PC-3 (cell line): ENCODE data around the gene BCAS1. TPM values are rescaled to one million over a fixed set of nuclear protein-coding genes. Genes with fewer than 3 reads are reported as not detected.

ENCODE experiments used
- ATAC-seq: fragments of 200-7000 bp; cut with Tn5 transposase; 2 replicates; pipeline ENCODE4 v1.9.1; 2020; ENCODE audit warnings: mild to moderate bottlenecking, moderate library complexity
- BruUV-seq: library from RNA; stranded (reverse); fragments of 400-500 nt; replicated peaks from 2 replicates; lab custom pipeline; 2021; lab: Mats Ljungman, UMichigan
- CTCF ChIA-PET: fragments of 300-600 bp; sonication (Branson Sonifier 250); formaldehyde crosslinking; loops from one replicate; lab custom pipeline; 2022; ENCODE audit warnings: antibody characterized with exemption; lab: Charles Lee
- POLR2A ChIA-PET: fragments of 300-600 bp; sonication (Branson Sonifier 250); formaldehyde crosslinking; loops from one replicate; lab custom pipeline; 2022; ENCODE audit warnings: antibody characterized with exemption; ENCODE audit not compliant: unreplicated experiment; lab: Charles Lee
- DNase-seq: peaks from one replicate; pipeline ENCODE4 v3.0.0-alpha.2; 2015
- H2AFZ ChIP-seq: fragments of 300-600 bp; sonication (generic); 2 replicates; pipeline ENCODE4 v1.6.0; 2016; ENCODE audit warnings: antibody characterized with exemption, low read length
- H3F3A ChIP-seq: fragments of 300-600 bp; sonication (generic); one replicate; pipeline ENCODE4 v1.6.0; 2017; ENCODE audit warnings: antibody characterized with exemption, low read length, control low read depth, mild to moderate bottlenecking; ENCODE audit not compliant: unreplicated experiment
- H3K27ac ChIP-seq: fragments of 300-600 bp; sonication (generic); 2 replicates; pipeline ENCODE4 v1.5.1; 2016; ENCODE audit warnings: mild to moderate bottlenecking, low read length
- H3K27me3 ChIP-seq: fragments of 300-600 bp; sonication (generic); 2 replicates; pipeline ENCODE4 v1.6.1; 2016; ENCODE audit warnings: low read length, mixed read lengths
- H3K36me3 ChIP-seq: fragments of 300-600 bp; sonication (generic); 2 replicates; pipeline ENCODE4 v1.6.1; 2016; ENCODE audit warnings: low read depth, mixed run types, low read length, mixed read lengths
- H3K4me1 ChIP-seq: fragments of 300-600 bp; sonication (generic); 2 replicates; pipeline ENCODE4 v1.5.1; 2016; ENCODE audit warnings: low read length; ENCODE audit not compliant: insufficient read depth
- H3K4me2 ChIP-seq: fragments of 300-600 bp; sonication (generic); 2 replicates; pipeline ENCODE4 v1.6.0; 2016; ENCODE audit warnings: low read length
- H3K4me3 ChIP-seq: fragments of 300-600 bp; sonication (generic); 2 replicates; pipeline ENCODE4 v1.5.1; 2016; ENCODE audit warnings: mild to moderate bottlenecking, low read length, mixed read lengths
- H3K79me2 ChIP-seq: fragments of 300-600 bp; sonication (generic); 2 replicates; pipeline ENCODE4 v1.6.1; 2017; ENCODE audit warnings: low read length, mixed read lengths
- H3K9ac ChIP-seq: fragments of 300-600 bp; sonication (generic); 2 replicates; pipeline ENCODE4 v1.6.0; 2016; ENCODE audit warnings: mild to moderate bottlenecking, low read length
- H3K9me2 ChIP-seq: fragments of 300-600 bp; sonication (generic); replicated peaks from 2 replicates; pipeline ENCODE4 v1.6.1; 2016; ENCODE audit warnings: mixed run types, low read length, mixed read lengths
- H3K9me3 ChIP-seq: fragments of 300-600 bp; sonication (generic); 2 replicates; pipeline ENCODE4 v1.6.1; 2016; ENCODE audit warnings: low read length, mixed read lengths
- H4K20me1 ChIP-seq: fragments of 300-600 bp; sonication (generic); 2 replicates; pipeline ENCODE4 v1.6.1; 2016; ENCODE audit warnings: low read length, mixed read lengths
- EZH2 ChIP-seq: fragments of 300-600 bp; sonication (generic); IDR thresholded peaks from one replicate; pipeline ENCODE4 v1.6.1; 2017; ENCODE audit warnings: antibody characterized with exemption, mild to moderate bottlenecking, low read length; ENCODE audit not compliant: unreplicated experiment
- EZH2phosphoT487 ChIP-seq: fragments of 300-600 bp; sonication (generic); IDR thresholded peaks from 2 replicates; pipeline ENCODE4 v1.6.1; 2018; ENCODE audit warnings: mild to moderate bottlenecking, antibody characterized with exemption, low read length, borderline replicate concordance
- intact Hi-C: fragments of 100-400 bp; cut with micrococcal nuclease; formaldehyde crosslinking; loops from 2 replicates; pipeline ENCODE4 v1.9.0; 2023
- total RNA-seq: library from RNA; depleted of rRNA; stranded (reverse); fragments of >200 nt; gene quantifications from 2 replicates; pipeline ENCODE4 v1.2.3, GENCODE V29; 2014
- TF ChIP-seq, protein P1 (sequence below): fragments of 300-600 bp; sonication (generic); conservative IDR thresholded peaks from 2 replicates; pipeline ENCODE4 v1.5.1; 2017; ENCODE audit warnings: antibody characterized with exemption, low read depth, mild to moderate bottlenecking, low read length

Gene BCAS1
- total RNA-seq, 1 experiment from 2014 or later, result 0.18 TPM

DNA sequence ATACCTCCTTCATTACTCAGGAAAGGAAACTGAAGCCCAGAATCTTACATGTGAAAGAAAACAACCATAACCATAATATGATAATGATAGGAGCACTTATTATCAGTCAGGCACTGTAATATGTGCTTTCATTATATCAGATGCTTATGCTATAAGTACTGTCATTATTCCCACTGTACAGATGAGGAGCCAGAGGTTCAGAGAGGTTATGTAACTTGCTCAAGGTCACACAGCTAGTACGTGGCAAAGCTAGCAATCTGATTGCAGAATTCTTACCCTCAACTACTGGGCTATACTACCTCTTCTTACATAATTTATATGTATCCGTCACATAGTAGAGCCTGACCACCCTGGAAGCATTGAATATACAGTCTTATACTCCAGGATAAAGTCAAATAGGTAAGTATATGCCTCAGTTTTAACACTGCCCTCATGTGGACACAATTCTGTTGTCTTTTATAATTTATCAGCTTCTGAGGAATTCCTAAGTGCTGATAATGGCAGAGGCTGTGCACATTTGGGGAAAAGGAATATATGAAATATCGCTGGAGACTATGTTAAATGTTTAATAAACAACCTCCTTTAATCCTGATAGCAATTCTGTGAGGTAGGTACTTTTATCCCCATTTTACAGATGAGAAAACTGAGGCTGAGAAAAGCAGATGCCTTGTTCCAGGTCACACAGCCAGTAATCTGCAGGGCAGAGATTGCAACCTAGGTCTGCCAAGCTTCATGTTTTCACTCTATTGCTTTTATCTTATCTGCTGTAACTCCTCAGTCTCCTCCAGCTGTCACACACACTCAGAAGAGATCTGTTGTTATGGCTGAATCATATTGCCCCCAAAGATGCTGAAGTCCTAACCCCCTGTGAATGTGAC lies 13.4 kb downstream of the BCAS1 start:
- POLR2A ChIA-PET, result no interaction called here

DNA sequence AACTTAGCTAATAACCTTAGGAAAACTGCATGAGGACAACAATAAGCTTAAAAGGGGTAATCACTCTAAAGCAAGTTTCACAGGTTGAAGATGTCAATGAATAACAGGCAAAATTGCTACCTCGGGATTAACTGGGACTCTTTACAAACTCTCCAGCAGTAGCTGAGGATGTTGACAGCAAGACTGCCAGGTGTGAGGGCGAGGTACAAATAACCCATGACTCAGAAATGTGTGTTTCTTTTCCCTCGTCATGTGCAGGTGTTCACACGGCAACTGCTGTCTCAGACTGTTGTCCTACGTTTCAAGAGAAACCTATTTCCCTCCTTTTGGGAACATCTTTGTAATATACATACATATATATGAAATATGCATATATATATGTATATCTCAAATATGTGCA lies 15.9 kb downstream of the BCAS1 start:
- no peaks in the 10 kb centered on the region for H3F3A ChIP-seq
- H3K4me2 ChIP-seq, result no peak overlapping the region
- H3K27me3 ChIP-seq, result peaks cover 16% of the 10 kb centered on the region; the same call in 1 of the 2 replicates
- DNase-seq (no peak), ATAC-seq (no peak)
- H3K4me1 ChIP-seq, result no peaks in the 10 kb centered on the region
- no peak overlapping the region for H3K27ac ChIP-seq
- BruUV-seq, result no TSS peak
- intact Hi-C loops, result no loop called here
- H2AFZ ChIP-seq, result no peak overlapping the region
- no peaks in the 10 kb centered on the region for H3K36me3 ChIP-seq
- no peaks in the 10 kb centered on the region for H3K79me2 ChIP-seq
- H3K9ac ChIP-seq, result no peak overlapping the region
- no peaks in the 10 kb centered on the region for H4K20me1 ChIP-seq
- TF ChIP-seq, protein P1, sequence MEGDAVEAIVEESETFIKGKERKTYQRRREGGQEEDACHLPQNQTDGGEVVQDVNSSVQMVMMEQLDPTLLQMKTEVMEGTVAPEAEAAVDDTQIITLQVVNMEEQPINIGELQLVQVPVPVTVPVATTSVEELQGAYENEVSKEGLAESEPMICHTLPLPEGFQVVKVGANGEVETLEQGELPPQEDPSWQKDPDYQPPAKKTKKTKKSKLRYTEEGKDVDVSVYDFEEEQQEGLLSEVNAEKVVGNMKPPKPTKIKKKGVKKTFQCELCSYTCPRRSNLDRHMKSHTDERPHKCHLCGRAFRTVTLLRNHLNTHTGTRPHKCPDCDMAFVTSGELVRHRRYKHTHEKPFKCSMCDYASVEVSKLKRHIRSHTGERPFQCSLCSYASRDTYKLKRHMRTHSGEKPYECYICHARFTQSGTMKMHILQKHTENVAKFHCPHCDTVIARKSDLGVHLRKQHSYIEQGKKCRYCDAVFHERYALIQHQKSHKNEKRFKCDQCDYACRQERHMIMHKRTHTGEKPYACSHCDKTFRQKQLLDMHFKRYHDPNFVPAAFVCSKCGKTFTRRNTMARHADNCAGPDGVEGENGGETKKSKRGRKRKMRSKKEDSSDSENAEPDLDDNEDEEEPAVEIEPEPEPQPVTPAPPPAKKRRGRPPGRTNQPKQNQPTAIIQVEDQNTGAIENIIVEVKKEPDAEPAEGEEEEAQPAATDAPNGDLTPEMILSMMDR, result no peak
- no peak overlapping the region for H3K4me3 ChIP-seq
- ChIA-PET POLR2A (no interaction called here), CTCF (interaction anchor here (0.6 kb wide), 1 partner anchor 1874 kb away, joined by 3 read pairs; no protein-coding TSS in a partner anchor)
- H3K9me2 ChIP-seq, result no peaks in the 10 kb centered on the region
- H3K9me3 ChIP-seq, result no peaks in the 10 kb centered on the region

More for the DNA sequence above, 13.4 kb downstream of the BCAS1 start:
- CTCF ChIA-PET, result no interaction called here
- H4K20me1 ChIP-seq, result no peaks in the 10 kb centered on the region
- no peak overlapping the region for H3K4me2 ChIP-seq
- no peaks in the 10 kb centered on the region for H3F3A ChIP-seq
- no peaks in the 10 kb centered on the region for H3K4me1 ChIP-seq
- ATAC-seq, result no peak; the same call in 1 of the 2 replicates
- no peaks in the 10 kb centered on the region for H3K9me3 ChIP-seq
- no peaks in the 10 kb centered on the region for H3K9me2 ChIP-seq
- no peaks in the 10 kb centered on the region for H3K27me3 ChIP-seq
- no peaks in the 10 kb centered on the region for H3K79me2 ChIP-seq
- no peak overlapping the region for H2AFZ ChIP-seq
- H3K27ac ChIP-seq, result no peak overlapping the region
- no peak overlapping the region for H3K4me3 ChIP-seq
- no peaks in the 10 kb centered on the region for H3K36me3 ChIP-seq
- peak; percentile 48 for DNase-seq
- BruUV-seq, result no TSS peak
- H3K9ac ChIP-seq, result no peak overlapping the region
- intact Hi-C loops, result no loop called here
- TF ChIP-seq EZH2phosphoT487, result no peak
- TF ChIP-seq, protein P1, result peak; percentile 60

DNA sequence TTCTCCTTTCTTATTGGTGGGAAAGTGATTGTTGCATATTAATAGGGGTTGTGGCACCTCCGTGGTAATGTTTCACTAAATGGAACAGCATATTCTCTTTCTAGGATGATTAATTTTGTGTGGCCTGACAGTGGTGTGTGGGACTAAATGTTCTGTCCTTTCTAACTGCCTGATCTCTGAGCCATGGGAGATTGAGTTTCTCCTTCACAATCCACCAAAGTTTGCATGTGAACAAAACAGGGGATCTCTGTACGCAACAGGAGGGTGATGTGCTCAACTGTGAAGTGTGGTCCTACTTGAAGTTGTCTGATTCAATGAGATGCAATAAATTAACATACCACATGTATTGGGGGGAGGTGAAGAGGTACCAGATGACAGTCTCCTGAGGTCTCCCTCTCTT lies 19.3 kb downstream of the BCAS1 start:
- no peaks in the 10 kb centered on the region for H3K9me3 ChIP-seq
- ATAC-seq (no peak), DNase-seq (no peak)
- intact Hi-C loops, result no loop called here
- ChIA-PET POLR2A (no interaction called here), CTCF (interaction anchor here (0.6 kb wide), 1 partner anchor 131 kb away, joined by 3 read pairs; no protein-coding TSS in a partner anchor)
- H3K79me2 ChIP-seq, result no peaks in the 10 kb centered on the region
- no peaks in the 10 kb centered on the region for H3K4me1 ChIP-seq
- peaks cover 18% of the 10 kb centered on the region; the same call in 1 of the 2 replicates for H3K27me3 ChIP-seq
- no peaks in the 10 kb centered on the region for H3K9me2 ChIP-seq
- H3K36me3 ChIP-seq, result no peaks in the 10 kb centered on the region
- H3K4me2 ChIP-seq, result no peak overlapping the region
- no peak overlapping the region for H3K9ac ChIP-seq
- no peaks in the 10 kb centered on the region for H3F3A ChIP-seq
- H3K27ac ChIP-seq, result no peak overlapping the region
- no peak overlapping the region for H3K4me3 ChIP-seq
- TF ChIP-seq EZH2 (no peak), EZH2phosphoT487 (no peak)
- TF ChIP-seq, protein P1, result no peak
- no peak overlapping the region for H2AFZ ChIP-seq
- no TSS peak for BruUV-seq
- H4K20me1 ChIP-seq, result no peaks in the 10 kb centered on the region
